PFSK-1 (cell line): ENCODE data around the gene CGB2.

Source experiments
- POLR2AphosphoS5 ChIP-seq: IDR thresholded peaks from 2 replicates; pipeline ENCODE4 v1.6.1; 2012; ENCODE audit warnings: low read depth, mild to moderate bottlenecking, control low read depth, low read length, moderate library complexity
- TAF1 ChIP-seq: IDR thresholded peaks from 2 replicates; pipeline ENCODE4 v1.6.1; 2012; ENCODE audit warnings: low read length, control low read depth, borderline replicate concordance; ENCODE audit not compliant: insufficient read depth
- TF ChIP-seq, protein P1 (sequence below), 2 experiments: IDR thresholded peaks; 2 replicates each; pipeline versions ENCODE4 v1.6.1 to v1.8.0; 2011 to 2012; ENCODE audit warnings: low read depth in 2 of 2, low read length in 2 of 2, control low read depth in 1 of 2, inconsistent platforms in 1 of 2, mild to moderate bottlenecking in 1 of 2, moderate library complexity in 1 of 2; ENCODE audit not compliant: insufficient read depth in 1 of 2

DNA sequence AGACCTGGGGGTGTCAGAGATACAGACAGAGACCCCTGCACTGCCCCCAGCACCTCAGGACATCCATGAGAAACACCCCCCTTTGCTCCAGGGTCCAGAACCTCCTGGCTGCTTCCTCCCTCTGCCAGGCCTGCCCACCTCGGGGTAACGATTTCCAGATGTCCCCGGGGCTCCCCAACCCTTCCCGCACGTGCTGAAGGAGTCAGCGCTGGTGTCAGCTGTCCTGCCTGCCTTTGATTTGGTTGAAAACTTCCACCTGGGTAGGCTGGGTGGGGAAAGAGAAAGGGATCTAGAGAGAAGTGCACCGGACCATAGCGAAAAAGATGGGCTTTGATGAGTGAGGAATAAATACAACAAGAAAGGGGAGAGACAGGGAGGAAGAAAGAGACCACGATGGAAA lies 27.4 kb downstream of the CGB2 start:
- TF ChIP-seq POLR2AphosphoS5 = no peak
- no peak for TF ChIP-seq TAF1
- TF ChIP-seq, protein P1, sequence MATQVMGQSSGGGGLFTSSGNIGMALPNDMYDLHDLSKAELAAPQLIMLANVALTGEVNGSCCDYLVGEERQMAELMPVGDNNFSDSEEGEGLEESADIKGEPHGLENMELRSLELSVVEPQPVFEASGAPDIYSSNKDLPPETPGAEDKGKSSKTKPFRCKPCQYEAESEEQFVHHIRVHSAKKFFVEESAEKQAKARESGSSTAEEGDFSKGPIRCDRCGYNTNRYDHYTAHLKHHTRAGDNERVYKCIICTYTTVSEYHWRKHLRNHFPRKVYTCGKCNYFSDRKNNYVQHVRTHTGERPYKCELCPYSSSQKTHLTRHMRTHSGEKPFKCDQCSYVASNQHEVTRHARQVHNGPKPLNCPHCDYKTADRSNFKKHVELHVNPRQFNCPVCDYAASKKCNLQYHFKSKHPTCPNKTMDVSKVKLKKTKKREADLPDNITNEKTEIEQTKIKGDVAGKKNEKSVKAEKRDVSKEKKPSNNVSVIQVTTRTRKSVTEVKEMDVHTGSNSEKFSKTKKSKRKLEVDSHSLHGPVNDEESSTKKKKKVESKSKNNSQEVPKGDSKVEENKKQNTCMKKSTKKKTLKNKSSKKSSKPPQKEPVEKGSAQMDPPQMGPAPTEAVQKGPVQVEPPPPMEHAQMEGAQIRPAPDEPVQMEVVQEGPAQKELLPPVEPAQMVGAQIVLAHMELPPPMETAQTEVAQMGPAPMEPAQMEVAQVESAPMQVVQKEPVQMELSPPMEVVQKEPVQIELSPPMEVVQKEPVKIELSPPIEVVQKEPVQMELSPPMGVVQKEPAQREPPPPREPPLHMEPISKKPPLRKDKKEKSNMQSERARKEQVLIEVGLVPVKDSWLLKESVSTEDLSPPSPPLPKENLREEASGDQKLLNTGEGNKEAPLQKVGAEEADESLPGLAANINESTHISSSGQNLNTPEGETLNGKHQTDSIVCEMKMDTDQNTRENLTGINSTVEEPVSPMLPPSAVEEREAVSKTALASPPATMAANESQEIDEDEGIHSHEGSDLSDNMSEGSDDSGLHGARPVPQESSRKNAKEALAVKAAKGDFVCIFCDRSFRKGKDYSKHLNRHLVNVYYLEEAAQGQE (IDR thresholded peaks at IDR 0.05; ENCODE audit: insufficient read depth in 1 of 2, low read depth in 2 of 2, low read length in 2 of 2) = no peak
